Endothelial cell of umbilical vein (primary cell): Measurements from ENCODE around the gene ZHX3. TPM values are rescaled to one million over a fixed set of nuclear protein-coding genes. Genes with fewer than 3 reads are reported as not detected.

Experiments
- BruUV-seq: library from RNA; stranded (reverse); fragments of 400-500 nt; replicated peaks from 2 replicates; lab custom pipeline; 2021; lab: Mats Ljungman, UMichigan
- CTCF ChIA-PET: fragments of 300-600, 350-600 bp; sonication (Branson Sonifier 250); formaldehyde crosslinking; loops from one replicate; lab custom pipeline; 2021; ENCODE audit warnings: antibody characterized with exemption, inconsistent platforms; lab: Charles Lee
- POLR2A ChIA-PET: fragments of 300-600, 350-600 bp; sonication (Branson Sonifier 250); formaldehyde crosslinking; loops from one replicate; lab custom pipeline; 2021; ENCODE audit warnings: antibody characterized with exemption, inconsistent platforms; lab: Charles Lee
- DNase-seq: peaks from one replicate; pipeline ENCODE4 v3.0.0-alpha.2; 2011; ENCODE audit warnings: low read depth, low spot score
- FAIRE-seq: peaks from 2 replicates; lab custom pipeline; 2011; peaks lifted over from hg19 to GRCh38; lab: Jason Lieb, UNC
- H2AFZ ChIP-seq: 2 replicates; pipeline ENCODE4 v1.6.0; 2012; ENCODE audit warnings: low read depth, low read length, control low read depth, inconsistent platforms
- H3K27ac ChIP-seq: 2 replicates; pipeline ENCODE4 v1.5.1; 2011; ENCODE audit warnings: low read depth, mild to moderate bottlenecking, control low read depth, low read length, moderate library complexity; ENCODE audit not compliant: insufficient read depth
- H3K27me3 ChIP-seq, 2 experiments: 2 replicates each; pipeline versions ENCODE4 v1.6.0 to v1.6.1; 2011; ENCODE audit warnings: low read length in 2 of 2, mixed read lengths in 1 of 2; ENCODE audit not compliant: control insufficient read depth in 2 of 2, insufficient read depth in 2 of 2
- H3K36me3 ChIP-seq, 2 experiments: 2 replicates in 1 of 2; 3 replicates in 1 of 2; pipeline ENCODE4 v1.5.1; 2011; ENCODE audit warnings: low read length in 2 of 2, mild to moderate bottlenecking in 1 of 2, moderate library complexity in 1 of 2; ENCODE audit not compliant: control insufficient read depth in 2 of 2, insufficient read depth in 2 of 2; ENCODE audit errors: extremely low read depth in 1 of 2
- H3K4me1 ChIP-seq: 3 replicates; pipeline ENCODE4 v1.5.1; 2011; ENCODE audit warnings: mild to moderate bottlenecking, low read length; ENCODE audit not compliant: control insufficient read depth, insufficient read depth; ENCODE audit errors: extremely low read depth
- H3K4me2 ChIP-seq: 2 replicates; pipeline ENCODE4 v1.6.1; 2011; ENCODE audit warnings: low read length, control low read depth, mixed read lengths; ENCODE audit not compliant: insufficient read depth
- H3K4me3 ChIP-seq, 3 experiments: fragments of 200-600 bp in 1 of 3; sonication (generic), shearing (Covaris generic) in 1 of 3; replicated peaks in 1 of 3; 2 replicates each; pipeline ENCODE4 v1.5.1; 2011 to 2016; ENCODE audit warnings: control low read depth in 3 of 3, low read length in 3 of 3, mild to moderate bottlenecking in 2 of 3, inconsistent platforms in 1 of 3, low read depth in 1 of 3, moderate library complexity in 1 of 3; ENCODE audit not compliant: insufficient read depth in 1 of 3
- H3K79me2 ChIP-seq: 2 replicates; pipeline ENCODE4 v1.6.0; 2012; ENCODE audit warnings: low read length, inconsistent platforms; ENCODE audit not compliant: control insufficient read depth, insufficient read depth
- H3K9ac ChIP-seq: replicated peaks from 2 replicates; pipeline ENCODE3; 2011; ENCODE audit warnings: low read length, control low read depth; ENCODE audit not compliant: insufficient read depth; ENCODE audit errors: extremely low read depth
- H3K9me1 ChIP-seq: replicated peaks from 3 replicates; pipeline ENCODE4 v1.6.0; 2011; ENCODE audit warnings: mild to moderate bottlenecking, low read length; ENCODE audit not compliant: control insufficient read depth, insufficient read depth; ENCODE audit errors: extremely low read depth
- H3K9me3 ChIP-seq: replicated peaks from 2 replicates; pipeline ENCODE4 v1.5.1; 2012; ENCODE audit warnings: low read length, inconsistent platforms; ENCODE audit not compliant: control insufficient read depth, insufficient read depth
- H4K20me1 ChIP-seq: replicated peaks from 2 replicates; pipeline ENCODE3; 2011; ENCODE audit warnings: mild to moderate bottlenecking, low read length; ENCODE audit not compliant: control insufficient read depth, insufficient read depth; ENCODE audit errors: extremely low read depth
- EZH2 ChIP-seq: IDR thresholded peaks from 2 replicates; pipeline ENCODE4 v1.6.1; 2012; ENCODE audit warnings: borderline replicate concordance, low read depth, mild to moderate bottlenecking, moderate library complexity, low read length, inconsistent platforms; ENCODE audit not compliant: severe bottlenecking
- FOS ChIP-seq: IDR thresholded peaks from 2 replicates; pipeline ENCODE4 v1.6.1; 2011; ENCODE audit warnings: mild to moderate bottlenecking, low read length, moderate library complexity, borderline replicate concordance; ENCODE audit not compliant: insufficient read depth
- GATA2 ChIP-seq: IDR thresholded peaks from 2 replicates; pipeline ENCODE4 v1.7.0; 2011; ENCODE audit warnings: low read depth, mild to moderate bottlenecking, moderate library complexity, mixed read lengths, low read length; ENCODE audit not compliant: insufficient read length, insufficient read depth
- JUN ChIP-seq: IDR thresholded peaks from 2 replicates; pipeline ENCODE4 v1.6.1; 2011; ENCODE audit warnings: borderline replicate concordance, low read depth; ENCODE audit not compliant: insufficient read length, insufficient read depth
- MYC ChIP-seq: IDR thresholded peaks from one replicate; pipeline ENCODE4 v1.6.1; 2011; ENCODE audit warnings: mild to moderate bottlenecking, low read depth, low read length
- POLR2A ChIP-seq: IDR thresholded peaks from 2 replicates; pipeline ENCODE4 v1.6.1; 2012; ENCODE audit warnings: low read depth, mild to moderate bottlenecking, control low read depth, low read length
- POLR2AphosphoS5 ChIP-seq: IDR thresholded peaks from 2 replicates; pipeline ENCODE4 v1.6.1; 2012; ENCODE audit warnings: low read depth, mild to moderate bottlenecking, control low read depth, low read length, moderate library complexity; ENCODE audit not compliant: insufficient read depth
- dilution Hi-C: fragments of 300-500 bp; cut with MboI; formaldehyde crosslinking; loops from one replicate; pipeline ENCODE4 v1.15.0; 2019; ENCODE audit warnings: low sequenced_read_pairs; ENCODE audit not compliant: extremely low pct_ligation_motif_present
- intact Hi-C: fragments of 100-400 bp; cut with micrococcal nuclease; formaldehyde crosslinking; loops from one replicate; pipeline ENCODE4 v1.10.0; 2022
- polyA plus RNA-seq, 4 experiments: library from polyadenylated mRNA; depleted of rRNA in 3 of 4; stranded (reverse) in 3 of 4; unstranded in 1 of 4; fragments of >200 nt; gene quantifications; 2 replicates each; pipeline versions ENCODE4 v1.2.1 to v1.2.3, GENCODE V29; 2011 to 2012; ENCODE audit warnings: missing spikeins in 1 of 4
- total RNA-seq: library from RNA; stranded (reverse); gene quantifications from 2 replicates; pipeline ENCODE4 v1.2.3, GENCODE V29; 2021
- TF ChIP-seq, protein P1 (sequence below): IDR thresholded peaks from 2 replicates; pipeline ENCODE4 v1.6.1; 2011; ENCODE audit not compliant: insufficient read depth, insufficient read length
- TF ChIP-seq, protein P2 (sequence below), 2 donors: IDR thresholded peaks; 1 replicate in 1 of 2; 2 replicates in 1 of 2; pipeline ENCODE4 v1.5.1; 2011; ENCODE audit warnings: low read length in 2 of 2, mild to moderate bottlenecking in 2 of 2, moderate library complexity in 2 of 2, control low read depth in 1 of 2, inconsistent platforms in 1 of 2, low read depth in 1 of 2; ENCODE audit not compliant: insufficient read depth in 1 of 2; ENCODE audit errors: extremely low read depth in 1 of 2

The ZHX3 gene
- total and polyA plus RNA-seq, 2 donors (not counting 3 experiments of a cell fraction or from before 2014, with no cell fraction given), result 7.4 to 17.8 TPM

DNA sequence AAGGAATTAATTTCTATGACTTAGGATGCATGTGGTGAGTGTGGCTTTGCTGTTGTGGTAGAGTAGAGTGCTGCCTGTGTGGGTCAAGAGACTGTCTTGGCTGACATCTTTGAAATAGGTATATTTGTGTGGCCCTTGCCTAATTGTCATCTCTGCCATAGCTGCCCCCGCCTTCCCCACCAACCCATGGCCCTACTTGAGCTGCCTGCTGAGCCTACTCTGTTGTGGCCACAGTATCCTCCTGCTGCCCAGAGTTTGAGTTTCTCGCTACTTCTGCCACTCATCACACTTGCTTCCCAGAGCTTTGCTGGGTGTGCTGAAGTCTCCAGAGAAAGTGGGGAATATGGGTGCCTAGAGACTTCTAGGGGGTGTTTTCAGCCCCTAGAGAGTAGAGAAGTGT is 172.2 kb downstream of the ZHX3 start:
- H3K9me3 ChIP-seq, result no peaks in the 10 kb centered on the region
- H4K20me1 ChIP-seq, result no peaks in the 10 kb centered on the region
- no TSS peak for BruUV-seq

More for the DNA sequence above, 172.2 kb downstream of the ZHX3 start:
- intact Hi-C loops (loop anchor here (10.0 kb wide), 1 partner anchor 549 kb away; no protein-coding TSS in a partner anchor), dilution Hi-C loops (no loop called here)
- FAIRE-seq, result no peak
- H3K4me2 ChIP-seq, result peak overlapping the region; percentile 40
- H3K27me3 ChIP-seq, result no peaks in the 10 kb centered on the region
- peak overlapping the region; percentile 40 for H3K27ac ChIP-seq
- TF ChIP-seq POLR2A, result no peak
- TF ChIP-seq POLR2AphosphoS5, result no peak
- no peak for TF ChIP-seq MYC
- TF ChIP-seq GATA2, result no peak
- TF ChIP-seq, protein P1, sequence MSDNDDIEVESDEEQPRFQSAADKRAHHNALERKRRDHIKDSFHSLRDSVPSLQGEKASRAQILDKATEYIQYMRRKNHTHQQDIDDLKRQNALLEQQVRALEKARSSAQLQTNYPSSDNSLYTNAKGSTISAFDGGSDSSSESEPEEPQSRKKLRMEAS, result no peak
- TF ChIP-seq, protein P2, sequence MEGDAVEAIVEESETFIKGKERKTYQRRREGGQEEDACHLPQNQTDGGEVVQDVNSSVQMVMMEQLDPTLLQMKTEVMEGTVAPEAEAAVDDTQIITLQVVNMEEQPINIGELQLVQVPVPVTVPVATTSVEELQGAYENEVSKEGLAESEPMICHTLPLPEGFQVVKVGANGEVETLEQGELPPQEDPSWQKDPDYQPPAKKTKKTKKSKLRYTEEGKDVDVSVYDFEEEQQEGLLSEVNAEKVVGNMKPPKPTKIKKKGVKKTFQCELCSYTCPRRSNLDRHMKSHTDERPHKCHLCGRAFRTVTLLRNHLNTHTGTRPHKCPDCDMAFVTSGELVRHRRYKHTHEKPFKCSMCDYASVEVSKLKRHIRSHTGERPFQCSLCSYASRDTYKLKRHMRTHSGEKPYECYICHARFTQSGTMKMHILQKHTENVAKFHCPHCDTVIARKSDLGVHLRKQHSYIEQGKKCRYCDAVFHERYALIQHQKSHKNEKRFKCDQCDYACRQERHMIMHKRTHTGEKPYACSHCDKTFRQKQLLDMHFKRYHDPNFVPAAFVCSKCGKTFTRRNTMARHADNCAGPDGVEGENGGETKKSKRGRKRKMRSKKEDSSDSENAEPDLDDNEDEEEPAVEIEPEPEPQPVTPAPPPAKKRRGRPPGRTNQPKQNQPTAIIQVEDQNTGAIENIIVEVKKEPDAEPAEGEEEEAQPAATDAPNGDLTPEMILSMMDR (IDR thresholded peaks at IDR 0.05; ENCODE audit: extremely low read depth in 1 of 2, insufficient read depth in 1 of 2, low read depth in 1 of 2, low read length in 2 of 2), result no peak
- TF ChIP-seq FOS, result no peak
- TF ChIP-seq JUN, result no peak
- no peak for TF ChIP-seq EZH2
- ChIA-PET CTCF (interaction anchor here (0.7 to 5.3 kb wide), 6 partner anchors 9 to 266 kb away, joined by 3 to 55 read pairs (median 8); partner anchors contain the start of gene PLCG1), POLR2A (no interaction called here)
- H3K9ac ChIP-seq, result no peak overlapping the region
- peaks cover 97% of the 10 kb centered on the region for H3K79me2 ChIP-seq
- H3K4me1 ChIP-seq, result peaks cover 86% of the 10 kb centered on the region
- no peak overlapping the region for H3K4me3 ChIP-seq
- H3K36me3 ChIP-seq, result peaks cover 0 to 4% of the 10 kb centered on the region in 2 experiments
- H3K9me1 ChIP-seq, result no peaks in the 10 kb centered on the region
- H2AFZ ChIP-seq, result no peak overlapping the region
- no peak for DNase-seq
